Breast epithelium (tissue), 4 donors: Measurements from ENCODE around the gene SEC16A. TPM values are rescaled to one million over a fixed set of nuclear protein-coding genes. Genes with fewer than 3 reads are reported as not detected.

Experiments
- DNase-seq, 2 donors: peaks; one replicate each; pipeline ENCODE4 v3.0.0-alpha.2; 2019; ENCODE audit warnings: low spot score in 2 of 2
- H3K27ac ChIP-seq, 2 donors: fragments of 200-600 bp; sonication (generic) in 1 of 2; one replicate each; pipeline ENCODE4 v1.5.1; 2016 to 2019; ENCODE audit warnings: mild to moderate bottlenecking in 1 of 2
- H3K27me3 ChIP-seq, 2 donors: fragments of 200-600 bp; sonication (generic) in 1 of 2; one replicate each; pipeline versions ENCODE4 v1.5.1 to v1.6.0; 2017 to 2019; ENCODE audit warnings: control low read depth in 1 of 2, mild to moderate bottlenecking in 1 of 2
- H3K36me3 ChIP-seq: fragments of 200-600 bp; one replicate; pipeline ENCODE4 v1.5.1; 2019
- H3K4me1 ChIP-seq, 2 donors: fragments of 200-600 bp; sonication (generic); one replicate each; pipeline ENCODE4 v1.5.1; 2016 to 2019; ENCODE audit warnings: control low read depth in 1 of 2
- H3K4me3 ChIP-seq, 3 donors: fragments of 200-600 bp; sonication (generic); 1 replicate in 2 of 3; 2 replicates in 1 of 3; pipeline ENCODE4 v1.5.1; 2016 to 2019; ENCODE audit warnings: mild to moderate bottlenecking in 3 of 3, moderate library complexity in 2 of 3
- H3K9me3 ChIP-seq, 2 donors: fragments of 200-600 bp; sonication (generic) in 1 of 2; one replicate each; pipeline ENCODE4 v1.5.1; 2016 to 2019; ENCODE audit warnings: control low read depth in 1 of 2
- CTCF ChIP-seq, 3 donors: fragments of 450-650 bp; IDR thresholded peaks; one replicate each; pipeline ENCODE4 v1.5.1; 2016 to 2017; ENCODE audit warnings: antibody characterized with exemption in 3 of 3, mild to moderate bottlenecking in 3 of 3, moderate library complexity in 3 of 3
- POLR2A ChIP-seq: fragments of 450-650 bp; IDR thresholded peaks from one replicate; pipeline ENCODE4 v1.6.1; 2016; ENCODE audit warnings: antibody characterized with exemption, mild to moderate bottlenecking, moderate library complexity
- POLR2AphosphoS5 ChIP-seq, 3 donors: sonication (generic); formaldehyde crosslinking; IDR thresholded peaks; one replicate each; pipeline ENCODE4 v1.6.1; 2017; ENCODE audit warnings: antibody characterized with exemption in 3 of 3
- intact Hi-C: fragments of 100-400 bp; cut with DNase I; formaldehyde crosslinking; loops from one replicate; pipeline ENCODE4 v1.15.1; 2023; ENCODE audit warnings: low total_unique reads
- total RNA-seq, 3 donors: library from RNA; depleted of rRNA; stranded (reverse); fragments of >200 nt; gene quantifications; one replicate each; pipeline ENCODE4 v1.1.0, GENCODE V29; 2016

Gene SEC16A
- total RNA-seq = 10 to 100 TPM; 41.9 to 55.1 (median 42.9) TPM

- TF ChIP-seq POLR2A = peak; percentile 80
- TF ChIP-seq POLR2AphosphoS5 (IDR thresholded peaks at IDR 0.05) = peak; percentile 90 to 98 (median 95)
- TF ChIP-seq CTCF (IDR thresholded peaks at IDR 0.05) = no peak
- intact Hi-C loops = loop anchor here (5.0 kb wide), 1 partner anchor 1124 kb away; the partner anchor contains the start of gene ARRDC1
- peak; percentile 98 to 100 for DNase-seq
- peak within 1 kb of the TSS; percentile 99 for H3K27ac ChIP-seq
- no peaks in the 10 kb centered on the region for H3K27me3 ChIP-seq
- peak within 1 kb of the TSS; percentile 73 to 98 (median 90) for H3K4me3 ChIP-seq
- no peaks in the 10 kb centered on the region for H3K36me3 ChIP-seq
- H3K9me3 ChIP-seq = no peaks in the 10 kb centered on the region
- peaks cover 12 to 18% of the 10 kb centered on the region in 2 donors for H3K4me1 ChIP-seq
These were observed at the start of gene SEC16A for GRCh38 chr9:136482793-136483588. SEC16A (minus strand) TSS chr9:136483040; CDS start chr9:136477615, 5,425 bp downstream.

- H3K9me3 ChIP-seq = no peaks in the 10 kb centered on the region
- no peaks in the 10 kb centered on the region for H3K36me3 ChIP-seq
- DNase-seq = no peak
- H3K27me3 ChIP-seq = no peaks in the 10 kb centered on the region
- peak overlapping the region in 1 of 3 donors; percentile 3 for H3K4me3 ChIP-seq
- intact Hi-C loops = no loop called here
- peak overlapping the region in 1 of 2 donors; percentile 58 for H3K27ac ChIP-seq
- H3K4me1 ChIP-seq = no peaks in the 10 kb centered on the region
- no peak for TF ChIP-seq POLR2AphosphoS5 (IDR thresholded peaks at IDR 0.05)
- no peak for TF ChIP-seq POLR2A
- TF ChIP-seq CTCF (IDR thresholded peaks at IDR 0.05) = no peak
These were observed 49.3 kb upstream of the SEC16A start for GRCh38 chr9:136531904-136532798.

- Histone ChIP-seq H3K36me3 (no peaks in the 10 kb centered on the region), H3K4me3 (no peak overlapping the region), H3K27me3 (no peaks in the 10 kb centered on the region), H3K4me1 (no peaks in the 10 kb centered on the region), H3K27ac (peak overlapping the region in 1 of 2 donors; percentile 38), H3K9me3 (no peaks in the 10 kb centered on the region)
- DNase-seq = no peak
- intact Hi-C loops = no loop called here
- TF ChIP-seq POLR2AphosphoS5 (IDR thresholded peaks at IDR 0.05) (no peak), CTCF (IDR thresholded peaks at IDR 0.05) (no peak), POLR2A (no peak)
These were observed 48.5 kb upstream of the SEC16A start for GRCh38 chr9:136531186-136531903.

GRCh38 chr9:136530461-136531089 is 47.7 kb upstream of the SEC16A start:
- H3K4me3 ChIP-seq = peak overlapping the region in 1 of 3 donors; percentile 22
- DNase-seq = no peak
- H3K27ac ChIP-seq = peak overlapping the region in 1 of 2 donors; percentile 38
- no peak for TF ChIP-seq CTCF (IDR thresholded peaks at IDR 0.05)
- no peak for TF ChIP-seq POLR2AphosphoS5 (IDR thresholded peaks at IDR 0.05)
- TF ChIP-seq POLR2A = no peak
- no peaks in the 10 kb centered on the region for H3K9me3 ChIP-seq
- H3K4me1 ChIP-seq = no peaks in the 10 kb centered on the region
- no peaks in the 10 kb centered on the region for H3K36me3 ChIP-seq
- intact Hi-C loops = no loop called here
- H3K27me3 ChIP-seq = no peaks in the 10 kb centered on the region
